ENCODE results near the gene CMKLR1. TPM values are rescaled to one million over a fixed set of nuclear protein-coding genes. Genes with fewer than 3 reads are reported as not detected.

Gene CMKLR1
- total RNA-seq, 1 experiment from 2014 or later: 0.66 TPM

DNA sequence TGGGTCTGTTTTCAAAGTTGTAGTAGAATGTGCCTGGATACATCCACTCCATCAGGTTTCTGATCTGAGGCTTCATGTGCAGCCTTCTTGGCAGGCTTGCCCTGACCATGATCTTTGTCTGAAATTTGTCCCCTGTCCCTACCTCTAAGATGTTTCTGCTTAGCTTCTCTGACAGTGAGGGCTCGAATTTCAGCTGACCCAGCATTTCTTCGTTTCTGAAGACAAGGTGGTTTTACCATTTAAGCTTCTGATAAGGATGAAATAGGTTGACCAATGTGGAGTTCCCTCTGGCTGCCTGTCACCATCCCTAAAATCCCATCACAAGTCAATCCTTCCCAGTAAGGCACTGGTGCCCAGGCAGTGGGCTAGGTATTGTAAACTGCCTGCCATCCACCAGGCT is 57.0 kb downstream of the CMKLR1 start:
- Histone ChIP-seq H3K23me2 (ENCODE audit: insufficient read length, low read depth, low read length, poor library complexity, severe bottlenecking) (no peaks in the 10 kb centered on the region), H3K14ac (ENCODE audit: insufficient read depth, low read length) (no peak overlapping the region), H3K27me3 (ENCODE audit: insufficient read depth, low read length) (no peaks in the 10 kb centered on the region), H3K79me2 (ENCODE audit: insufficient read depth, low read length) (no peaks in the 10 kb centered on the region), H4K8ac (replicated peaks; ENCODE audit: insufficient read length, low read depth, low read length) (no peak overlapping the region), H3K56ac (ENCODE audit: insufficient read length, low read depth, low read length) (no peak overlapping the region), H2BK15ac (ENCODE audit: low read depth, low read length) (no peak overlapping the region), H2BK12ac (ENCODE audit: insufficient read length, low read depth, low read length) (no peak overlapping the region), H3K18ac (ENCODE audit: insufficient read length, low read depth, low read length) (no peak overlapping the region), H2BK5ac (ENCODE audit: insufficient read length, low read length) (no peak overlapping the region), H2AK5ac (ENCODE audit: insufficient read length, low read length) (no peak overlapping the region), H3K9me3 (ENCODE audit: control insufficient read depth, low read depth, low read length) (no peaks in the 10 kb centered on the region), H2BK20ac (ENCODE audit: low read depth, low read length, poor library complexity, severe bottlenecking) (no peak overlapping the region), H2BK120ac (ENCODE audit: low read depth, low read length, poor library complexity, severe bottlenecking) (no peak overlapping the region), H3K23ac (ENCODE audit: insufficient read length, low read depth, low read length) (no peak overlapping the region), H3K27ac (ENCODE audit: insufficient read length, low read depth, low read length) (no peak overlapping the region), H4K5ac (ENCODE audit: insufficient read length, low read depth, low read length) (no peak overlapping the region), H3T11ph (ENCODE audit: low read length) (no peak overlapping the region), H3K4me2 (ENCODE audit: insufficient read depth, insufficient read length, low read length) (no peak overlapping the region), H2AFZ (ENCODE audit: low read length) (no peak overlapping the region), H3K79me1 (ENCODE audit: insufficient read depth, low read depth, low read length, poor library complexity, severe bottlenecking) (no peaks in the 10 kb centered on the region), H4K20me1 (ENCODE audit: control insufficient read depth, insufficient read depth, insufficient read length) (peaks cover 3% of the 10 kb centered on the region), H3K9ac (ENCODE audit: extremely low read depth, insufficient read length, low read length) (no peak overlapping the region), H3K4ac (ENCODE audit: low read depth, low read length) (no peak overlapping the region), H4K91ac (ENCODE audit: insufficient read length, low read depth, low read length) (no peak overlapping the region), H3K4me1 (ENCODE audit: insufficient read depth, low read length) (no peaks in the 10 kb centered on the region)
- no CpG with 5 or more reads among the region's 2 CpGs for WGBS (ENCODE audit: extremely low coverage, insufficient read length, low lambda C conversion rate)
- no peaks in the 10 kb centered on the region; a peak in 1 of 7 replicates for H3K36me3 Mint-ChIP-seq (ENCODE audit: insufficient read depth in 1 of 3, low read depth in 3 of 3)
- H3K9me3 Mint-ChIP-seq: peaks cover 2% of the 10 kb centered on the region in 2 experiments; a peak in 1 of 5 replicates
- peaks cover 30 to 32% of the 10 kb centered on the region in 2 experiments for H3K4me1 Mint-ChIP-seq
- no peak overlapping the region for H3K4me3 Mint-ChIP-seq
- H3K27me3 Mint-ChIP-seq (ENCODE audit: low read depth): no peaks in the 10 kb centered on the region; the same call in none of the 2 replicates
- no peak for DNase-seq
- H3K27ac Mint-ChIP-seq: no peak overlapping the region
- TF ChIP-seq, protein P1, sequence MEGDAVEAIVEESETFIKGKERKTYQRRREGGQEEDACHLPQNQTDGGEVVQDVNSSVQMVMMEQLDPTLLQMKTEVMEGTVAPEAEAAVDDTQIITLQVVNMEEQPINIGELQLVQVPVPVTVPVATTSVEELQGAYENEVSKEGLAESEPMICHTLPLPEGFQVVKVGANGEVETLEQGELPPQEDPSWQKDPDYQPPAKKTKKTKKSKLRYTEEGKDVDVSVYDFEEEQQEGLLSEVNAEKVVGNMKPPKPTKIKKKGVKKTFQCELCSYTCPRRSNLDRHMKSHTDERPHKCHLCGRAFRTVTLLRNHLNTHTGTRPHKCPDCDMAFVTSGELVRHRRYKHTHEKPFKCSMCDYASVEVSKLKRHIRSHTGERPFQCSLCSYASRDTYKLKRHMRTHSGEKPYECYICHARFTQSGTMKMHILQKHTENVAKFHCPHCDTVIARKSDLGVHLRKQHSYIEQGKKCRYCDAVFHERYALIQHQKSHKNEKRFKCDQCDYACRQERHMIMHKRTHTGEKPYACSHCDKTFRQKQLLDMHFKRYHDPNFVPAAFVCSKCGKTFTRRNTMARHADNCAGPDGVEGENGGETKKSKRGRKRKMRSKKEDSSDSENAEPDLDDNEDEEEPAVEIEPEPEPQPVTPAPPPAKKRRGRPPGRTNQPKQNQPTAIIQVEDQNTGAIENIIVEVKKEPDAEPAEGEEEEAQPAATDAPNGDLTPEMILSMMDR (conservative IDR thresholded peaks at IDR 0.05): no peak

Data from H9 (cell line).